NCI-H1436 treated with DMSO at 0.1 percent for 48 hours (cell line): ENCODE results near the gene ITPK1.

ENCODE experiments used
- DNase-seq: peaks from one replicate; lab custom pipeline; 2025; lab: John Stamatoyannopoulos, UW

ITPK1 gene

DNA sequence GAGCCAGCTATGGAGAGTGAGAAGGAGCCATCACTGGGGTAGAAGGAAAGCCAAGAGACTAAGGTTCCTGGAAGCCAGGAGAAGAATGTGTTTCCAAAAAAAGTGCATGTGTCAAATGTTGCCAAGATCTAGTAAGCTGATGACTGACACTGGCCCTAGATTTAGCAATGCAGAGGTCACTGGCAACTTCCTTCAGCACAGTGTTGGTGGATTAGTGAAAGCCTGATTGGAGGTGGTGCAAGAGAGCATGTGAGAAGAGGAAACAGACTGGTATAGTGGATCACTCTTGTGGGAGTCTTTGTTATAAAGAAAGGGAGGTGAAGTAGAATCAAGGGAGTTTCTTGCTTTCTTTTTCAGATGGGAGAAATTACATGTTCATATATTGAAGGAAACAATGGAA lies 226.8 kb downstream of the ITPK1 start:
- no peak for DNase-seq

- DNase-seq, result no peak
Observed at GRCh38 chr14:92887157-92887556, 228.6 kb downstream of the ITPK1 start.
